GM10266 (cell line): ENCODE measurements around the gene DPAGT1.

ENCODE experiments used
- DNase-seq: peaks from one replicate; pipeline ENCODE4 v3.0.0; 2012; ENCODE audit errors: extremely low spot score
- TF ChIP-seq, protein P1 (sequence below): IDR thresholded peaks from 2 replicates; pipeline ENCODE4 v1.5.1; 2012; ENCODE audit warnings: mild to moderate bottlenecking, low read depth; ENCODE audit not compliant: control insufficient read depth, insufficient read depth; ENCODE audit errors: missing control alignments

DPAGT1 gene

DNA sequence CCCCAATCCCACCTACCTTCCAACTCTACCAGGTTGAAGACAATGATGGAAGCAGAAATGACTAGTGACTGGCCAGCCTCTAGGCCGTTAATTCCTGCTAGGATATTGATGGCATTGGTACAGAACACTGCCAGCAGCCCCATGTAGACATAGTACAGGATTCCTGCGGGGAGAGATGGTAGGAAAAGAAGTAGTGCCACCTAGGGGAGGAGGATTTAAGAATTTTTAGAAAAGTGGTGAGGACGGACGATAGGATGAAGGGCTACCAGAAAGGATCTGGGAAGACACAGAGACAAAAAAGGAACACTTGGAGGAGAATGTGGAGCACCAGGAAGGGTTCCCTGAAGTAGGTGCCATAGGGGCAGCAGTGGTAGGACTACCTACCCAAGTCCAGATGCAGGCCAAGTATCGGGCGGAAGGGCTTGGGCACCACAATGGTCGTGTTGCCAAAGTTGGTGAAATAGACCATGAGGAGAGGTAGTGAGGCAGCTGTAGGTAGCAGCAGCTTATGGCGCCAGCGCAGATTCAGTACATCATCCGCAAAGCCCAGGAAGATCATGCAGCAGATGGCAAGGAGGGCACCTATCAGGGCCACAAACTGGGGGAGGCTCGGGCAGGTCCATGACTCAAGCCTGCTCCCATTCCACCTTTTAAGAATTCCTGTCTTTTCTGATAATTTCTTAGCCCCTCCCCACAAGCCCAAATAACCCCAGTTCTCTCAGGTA is 1.2 kb downstream of the DPAGT1 start:
- DNase-seq, result no peak
- TF ChIP-seq, protein P1, sequence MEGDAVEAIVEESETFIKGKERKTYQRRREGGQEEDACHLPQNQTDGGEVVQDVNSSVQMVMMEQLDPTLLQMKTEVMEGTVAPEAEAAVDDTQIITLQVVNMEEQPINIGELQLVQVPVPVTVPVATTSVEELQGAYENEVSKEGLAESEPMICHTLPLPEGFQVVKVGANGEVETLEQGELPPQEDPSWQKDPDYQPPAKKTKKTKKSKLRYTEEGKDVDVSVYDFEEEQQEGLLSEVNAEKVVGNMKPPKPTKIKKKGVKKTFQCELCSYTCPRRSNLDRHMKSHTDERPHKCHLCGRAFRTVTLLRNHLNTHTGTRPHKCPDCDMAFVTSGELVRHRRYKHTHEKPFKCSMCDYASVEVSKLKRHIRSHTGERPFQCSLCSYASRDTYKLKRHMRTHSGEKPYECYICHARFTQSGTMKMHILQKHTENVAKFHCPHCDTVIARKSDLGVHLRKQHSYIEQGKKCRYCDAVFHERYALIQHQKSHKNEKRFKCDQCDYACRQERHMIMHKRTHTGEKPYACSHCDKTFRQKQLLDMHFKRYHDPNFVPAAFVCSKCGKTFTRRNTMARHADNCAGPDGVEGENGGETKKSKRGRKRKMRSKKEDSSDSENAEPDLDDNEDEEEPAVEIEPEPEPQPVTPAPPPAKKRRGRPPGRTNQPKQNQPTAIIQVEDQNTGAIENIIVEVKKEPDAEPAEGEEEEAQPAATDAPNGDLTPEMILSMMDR, result peak; percentile 40

DNA sequence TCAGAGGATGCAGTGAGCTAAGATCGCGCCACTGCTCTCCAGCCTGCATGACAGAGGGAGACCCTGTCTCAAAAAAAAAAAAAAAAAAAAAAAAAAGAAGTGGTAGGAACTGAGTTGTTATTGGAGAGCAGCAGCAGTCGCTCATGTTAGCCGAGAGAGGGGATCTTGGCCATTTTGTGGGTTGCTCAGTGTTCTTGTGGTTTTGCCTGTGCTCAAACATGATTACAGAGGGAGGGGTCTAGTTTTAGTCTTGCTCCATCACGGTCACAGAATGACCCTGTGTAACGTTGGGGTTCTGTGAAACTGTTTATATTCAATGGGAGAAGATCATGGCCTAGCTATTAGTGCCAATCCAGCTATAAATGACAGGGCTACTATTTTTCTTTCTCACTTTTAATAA is 1.9 kb downstream of the DPAGT1 start:
- TF ChIP-seq, protein P1, result no peak
- no peak for DNase-seq

DNA sequence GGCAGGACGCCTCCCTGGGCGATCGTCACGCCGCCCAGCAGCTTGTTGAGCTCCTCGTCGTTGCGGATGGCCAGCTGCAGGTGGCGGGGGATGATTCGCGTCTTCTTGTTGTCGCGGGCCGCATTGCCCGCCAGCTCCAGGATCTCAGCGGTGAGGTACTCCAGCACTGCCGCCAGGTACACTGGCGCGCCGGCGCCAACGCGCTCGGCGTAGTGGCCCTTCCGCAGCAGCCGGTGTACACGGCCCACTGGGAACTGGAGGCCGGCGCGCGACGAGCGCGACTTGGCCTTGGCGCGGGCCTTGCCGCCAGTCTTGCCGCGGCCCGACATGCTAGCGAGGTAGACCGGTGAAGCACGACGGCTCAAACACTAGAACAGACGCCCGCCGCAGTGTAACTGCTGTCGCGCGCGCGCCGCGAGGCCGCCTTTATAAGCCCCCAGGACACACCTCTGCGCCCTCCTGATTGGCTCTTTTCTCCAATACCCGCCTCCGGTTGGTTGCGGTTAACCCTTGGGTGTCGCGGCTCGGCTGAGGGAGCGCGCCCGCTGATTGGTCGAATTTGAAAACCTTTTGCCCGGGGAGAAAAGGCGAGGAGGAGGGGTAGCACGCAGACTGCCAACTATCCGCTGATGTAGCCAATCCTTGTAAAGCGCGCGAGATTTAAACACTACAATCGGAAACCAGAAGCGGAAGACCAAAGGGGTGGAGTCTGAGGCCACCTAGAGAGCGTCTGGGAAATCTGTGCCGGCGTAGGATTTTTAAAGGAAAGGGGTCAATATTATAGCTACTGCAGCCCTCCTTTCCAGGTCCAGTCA is 6.4 kb downstream of the DPAGT1 start:
- TF ChIP-seq, protein P1, result no peak
- DNase-seq, result peak; percentile 99

DNA sequence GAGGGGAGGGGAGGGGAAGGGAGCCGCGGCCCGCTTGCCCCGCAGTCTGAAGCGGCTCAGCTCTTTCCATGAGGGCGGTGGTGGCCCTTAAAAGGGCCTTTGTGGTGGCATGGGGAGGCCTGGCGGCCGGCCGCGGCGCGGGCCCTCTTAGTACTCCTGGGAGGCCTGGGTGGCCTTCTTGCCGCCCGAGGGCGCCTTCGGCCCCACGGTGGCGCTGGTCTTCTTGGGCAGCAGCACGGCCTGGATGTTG is 6.9 kb downstream of the DPAGT1 start:
- DNase-seq, result peak; percentile 70
- TF ChIP-seq, protein P1, result peak; percentile 85

DNA sequence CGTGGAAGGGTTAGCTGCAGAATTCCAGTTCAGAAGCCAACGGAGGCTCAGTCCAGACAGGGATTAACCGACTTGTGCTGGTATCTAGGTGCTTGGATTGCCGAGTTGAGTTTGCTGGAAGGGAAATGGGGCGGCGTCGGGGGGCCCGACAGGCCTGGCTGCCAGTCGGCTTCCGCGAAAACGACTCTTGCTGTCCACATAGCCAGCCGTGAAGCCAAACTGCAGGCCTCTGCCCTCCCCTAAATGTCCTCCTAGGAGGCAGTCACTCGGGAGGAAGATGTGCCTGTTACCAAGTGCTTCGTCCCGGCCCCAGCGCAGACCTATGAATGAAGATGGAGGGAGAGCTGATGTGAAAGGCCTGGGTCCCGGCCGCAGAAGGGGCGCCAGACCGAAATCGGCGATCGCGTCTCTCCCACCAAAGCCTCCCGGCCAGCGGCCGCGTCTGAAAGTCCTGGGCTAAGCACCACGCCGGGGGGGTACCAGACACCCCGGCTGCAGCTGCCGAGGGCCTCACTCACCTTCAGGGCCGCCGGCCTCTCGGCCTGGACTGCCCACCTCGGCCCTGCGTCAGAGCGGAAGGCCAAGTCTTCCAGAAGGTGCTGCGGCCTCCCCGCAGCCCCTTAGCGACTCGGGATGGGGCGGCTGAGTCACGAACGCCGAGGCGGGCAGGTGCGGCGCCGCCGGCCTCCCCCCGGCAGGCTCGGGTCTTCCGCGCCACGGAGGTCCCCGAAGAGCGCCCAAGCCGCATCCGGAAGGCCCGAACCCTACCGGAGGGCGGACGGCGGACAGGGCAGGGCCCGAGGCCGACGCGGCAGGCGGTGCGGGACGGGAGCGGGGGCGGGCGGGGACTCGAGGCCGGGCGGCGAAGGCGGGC is 7.5 kb downstream of the DPAGT1 start:
- TF ChIP-seq, protein P1, result no peak
- no peak for DNase-seq

DNA sequence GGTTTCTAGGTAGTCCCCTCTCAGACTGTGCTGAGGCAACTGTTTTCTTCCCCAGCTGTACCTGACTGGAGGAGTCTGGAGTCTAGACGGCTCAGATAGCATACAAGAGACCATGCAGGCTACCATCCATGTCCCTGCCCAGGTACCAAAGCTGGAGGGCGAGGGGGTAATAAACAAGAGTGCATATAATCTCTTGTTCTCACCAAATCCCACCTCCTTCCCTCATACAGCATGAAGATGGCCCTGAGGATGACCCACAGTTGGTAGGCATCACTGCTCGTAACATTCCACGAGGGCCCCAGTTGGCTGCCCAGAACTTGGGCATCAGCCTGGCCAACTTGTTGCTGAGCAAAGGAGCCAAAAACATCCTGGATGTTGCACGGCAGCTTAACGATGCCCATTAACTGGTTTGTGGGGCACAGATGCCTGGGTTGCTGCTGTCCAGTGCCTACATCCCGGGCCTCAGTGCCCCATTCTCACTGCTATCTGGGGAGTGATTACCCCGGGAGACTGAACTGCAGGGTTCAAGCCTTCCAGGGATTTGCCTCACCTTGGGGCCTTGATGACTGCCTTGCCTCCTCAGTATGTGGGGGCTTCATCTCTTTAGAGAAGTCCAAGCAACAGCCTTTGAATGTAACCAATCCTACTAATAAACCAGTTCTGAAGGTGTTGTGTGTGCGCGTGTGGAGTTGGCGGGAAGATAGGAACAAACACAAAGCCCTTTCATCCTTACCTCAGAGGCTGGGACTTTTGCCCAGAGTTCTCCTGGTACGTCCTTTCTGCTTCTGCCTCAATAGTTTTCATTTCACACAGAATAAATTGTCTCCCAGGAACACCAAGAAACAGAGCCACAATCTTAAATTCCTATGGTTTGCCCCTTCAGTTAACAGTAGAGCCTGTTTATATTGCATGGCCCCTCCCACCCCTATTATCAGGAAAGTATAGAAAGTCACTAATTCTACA is 8.5 kb downstream of the DPAGT1 start:
- no peak for DNase-seq
- TF ChIP-seq, protein P1, result no peak
